ENCODE measurements around the gene MCTP1.

GRCh38 chr5:95280401-95281095 lies 4.3 kb downstream of the MCTP1 start:
- TF ChIP-seq POLR2A (IDR thresholded peaks at IDR 0.05; ENCODE audit: low read depth, low read length) (no peak), TAF1 (IDR thresholded peaks at IDR 0.05; ENCODE audit: borderline replicate concordance, low read depth, low read length) (no peak), POLR2AphosphoS5 (IDR thresholded peaks at IDR 0.05; ENCODE audit: low read depth, low read length) (no peak)
